SU-DHL-6 (cell line): ENCODE data around the gene TMED8.

Experiments used
- H2AFZ ChIP-seq: fragments of 200-600 bp; sonication (generic); 2 replicates; pipeline ENCODE4 v1.6.1; 2014; ENCODE audit warnings: low read depth, mild to moderate bottlenecking, moderate library complexity, mixed read lengths, antibody characterized with exemption, low read length; ENCODE audit not compliant: severe bottlenecking
- H3F3A ChIP-seq: fragments of 200-600 bp; shearing (Covaris generic); 2 replicates; pipeline ENCODE4 v1.6.0; 2016; ENCODE audit warnings: antibody characterized with exemption, mild to moderate bottlenecking; ENCODE audit not compliant: insufficient read depth
- H3K27ac ChIP-seq: fragments of 200-600 bp; sonication (generic); 2 replicates; pipeline ENCODE4 v1.5.1; 2016; ENCODE audit warnings: low read depth, mild to moderate bottlenecking, low read length, moderate library complexity, mixed read lengths
- H3K27me3 ChIP-seq: fragments of 200-600 bp; sonication (generic), shearing (Covaris generic); 2 replicates; pipeline ENCODE4 v1.6.0; 2014; ENCODE audit warnings: mild to moderate bottlenecking, low read length
- H3K36me3 ChIP-seq: fragments of 200-600 bp; sonication (generic); 2 replicates; pipeline ENCODE4 v1.6.1; 2014; ENCODE audit warnings: mild to moderate bottlenecking, low read length, mixed read lengths
- H3K4me2 ChIP-seq: fragments of 300-600, 200-600 bp; shearing (Covaris generic), sonication (generic); 2 replicates; pipeline ENCODE4 v1.6.0; 2014; ENCODE audit warnings: low read length, low read depth, mild to moderate bottlenecking; ENCODE audit not compliant: poor library complexity, severe bottlenecking
- H3K4me3 ChIP-seq: fragments of 200-600 bp; sonication (generic); 2 replicates; pipeline ENCODE4 v1.5.1; 2014; ENCODE audit warnings: antibody characterized with exemption, low read length, mild to moderate bottlenecking, mixed read lengths; ENCODE audit not compliant: insufficient read depth, poor library complexity, severe bottlenecking
- H3K79me2 ChIP-seq: fragments of 200-600 bp; sonication (generic); 2 replicates; pipeline ENCODE4 v1.6.1; 2014; ENCODE audit warnings: mild to moderate bottlenecking, low read length, moderate library complexity; ENCODE audit not compliant: insufficient read depth
- H3K9ac ChIP-seq: fragments of 200-600 bp; sonication (generic); 2 replicates; pipeline ENCODE4 v1.7.0; 2014; ENCODE audit warnings: mild to moderate bottlenecking, low read length
- H3K9me2 ChIP-seq: fragments of 200-600 bp; sonication (generic); replicated peaks from 2 replicates; pipeline ENCODE4 v1.6.1; 2014; ENCODE audit warnings: low read length; ENCODE audit not compliant: insufficient read depth
- H3K9me3 ChIP-seq: fragments of 200-600 bp; sonication (generic); 2 replicates; pipeline ENCODE4 v1.6.1; 2014; ENCODE audit warnings: low read length, mixed read lengths; ENCODE audit not compliant: insufficient read depth
- H4K20me1 ChIP-seq: fragments of 200-600 bp; sonication (generic); 2 replicates; pipeline ENCODE4 v1.6.1; 2014; ENCODE audit warnings: low read depth, mild to moderate bottlenecking, antibody characterized with exemption, low read length, moderate library complexity, mixed read lengths
- EZH2phosphoT487 ChIP-seq: fragments of 200-600 bp; sonication (generic), shearing (Covaris generic); conservative IDR thresholded peaks from 2 replicates; pipeline ENCODE4 v1.6.1; 2018; ENCODE audit warnings: mild to moderate bottlenecking, antibody characterized with exemption, low read length, moderate library complexity, mixed read lengths
- TF ChIP-seq, protein P1 (sequence below): fragments of 200-600 bp; sonication (generic); IDR thresholded peaks from one replicate; pipeline ENCODE4 v1.5.1; 2017; ENCODE audit warnings: antibody characterized with exemption, mild to moderate bottlenecking, low read length, moderate library complexity; ENCODE audit not compliant: insufficient read depth, poor library complexity, severe bottlenecking

The TMED8 gene

GRCh38 chr14:77356899-77357298 lies 20.0 kb downstream of the TMED8 start:
- no peaks in the 10 kb centered on the region for H3K9me2 ChIP-seq

DNA sequence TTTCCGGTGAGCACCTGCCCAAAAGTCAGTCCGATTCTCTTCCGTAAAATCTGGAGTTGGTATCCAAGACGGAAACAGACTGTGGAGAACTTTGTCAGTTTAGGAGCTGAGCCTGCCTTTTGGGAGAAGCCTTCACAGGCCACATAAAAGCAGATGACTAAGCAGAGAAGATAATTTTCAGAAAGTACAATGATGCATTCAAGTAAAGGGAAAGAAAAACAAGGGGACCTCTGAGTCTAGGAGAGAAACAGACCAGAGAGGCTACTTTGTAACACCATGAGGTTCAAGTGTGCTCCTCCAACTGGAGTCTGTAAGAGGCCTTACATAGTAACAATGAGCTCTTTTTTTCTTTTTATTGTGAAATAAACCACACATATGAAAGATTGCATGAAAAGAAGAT lies 21.1 kb downstream of the TMED8 start:
- Histone ChIP-seq H3F3A (peaks cover 14% of the 10 kb centered on the region; the same call in 1 of the 2 replicates), H3K9me2 (no peaks in the 10 kb centered on the region), H3K27me3 (no peaks in the 10 kb centered on the region), H3K9me3 (no peaks in the 10 kb centered on the region), H3K27ac (no peak overlapping the region), H3K79me2 (peaks cover 49% of the 10 kb centered on the region; the same call in 1 of the 2 replicates), H3K36me3 (peaks cover 2% of the 10 kb centered on the region; the same call in 1 of the 2 replicates), H3K9ac (no peak overlapping the region), H3K4me2 (no peak overlapping the region), H4K20me1 (no peaks in the 10 kb centered on the region), H3K4me3 (no peak overlapping the region), H2AFZ (no peak overlapping the region)
- TF ChIP-seq, protein P1, sequence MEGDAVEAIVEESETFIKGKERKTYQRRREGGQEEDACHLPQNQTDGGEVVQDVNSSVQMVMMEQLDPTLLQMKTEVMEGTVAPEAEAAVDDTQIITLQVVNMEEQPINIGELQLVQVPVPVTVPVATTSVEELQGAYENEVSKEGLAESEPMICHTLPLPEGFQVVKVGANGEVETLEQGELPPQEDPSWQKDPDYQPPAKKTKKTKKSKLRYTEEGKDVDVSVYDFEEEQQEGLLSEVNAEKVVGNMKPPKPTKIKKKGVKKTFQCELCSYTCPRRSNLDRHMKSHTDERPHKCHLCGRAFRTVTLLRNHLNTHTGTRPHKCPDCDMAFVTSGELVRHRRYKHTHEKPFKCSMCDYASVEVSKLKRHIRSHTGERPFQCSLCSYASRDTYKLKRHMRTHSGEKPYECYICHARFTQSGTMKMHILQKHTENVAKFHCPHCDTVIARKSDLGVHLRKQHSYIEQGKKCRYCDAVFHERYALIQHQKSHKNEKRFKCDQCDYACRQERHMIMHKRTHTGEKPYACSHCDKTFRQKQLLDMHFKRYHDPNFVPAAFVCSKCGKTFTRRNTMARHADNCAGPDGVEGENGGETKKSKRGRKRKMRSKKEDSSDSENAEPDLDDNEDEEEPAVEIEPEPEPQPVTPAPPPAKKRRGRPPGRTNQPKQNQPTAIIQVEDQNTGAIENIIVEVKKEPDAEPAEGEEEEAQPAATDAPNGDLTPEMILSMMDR: no peak
- no peak for TF ChIP-seq EZH2phosphoT487

More at GRCh38 chr14:77356899-77357298, 20.0 kb downstream of the TMED8 start:
- Histone ChIP-seq H3K36me3 (peaks cover 5% of the 10 kb centered on the region), H3K79me2 (peaks cover 57% of the 10 kb centered on the region; the same call in 1 of the 2 replicates), H3K9me3 (0 out of 2 replicates have a peak, but pooled peaks cover 4% of the 10 kb centered on the region), H3K4me3 (no peak overlapping the region), H3F3A (peaks cover 14% of the 10 kb centered on the region; the same call in 1 of the 2 replicates), H3K27me3 (no peaks in the 10 kb centered on the region), H2AFZ (no peak overlapping the region), H4K20me1 (no peaks in the 10 kb centered on the region), H3K4me2 (no peak overlapping the region), H3K27ac (no peak overlapping the region), H3K9ac (no peak overlapping the region)
- TF ChIP-seq, protein P1: no peak
- no peak for TF ChIP-seq EZH2phosphoT487

- TF ChIP-seq, protein P1: no peak
- TF ChIP-seq EZH2phosphoT487: no peak
- Histone ChIP-seq H2AFZ (no peak overlapping the region), H3F3A (0 out of 2 replicates have a peak, but pooled peaks cover 4% of the 10 kb centered on the region), H3K4me2 (no peak overlapping the region), H3K9me2 (no peaks in the 10 kb centered on the region), H3K27me3 (no peaks in the 10 kb centered on the region), H4K20me1 (no peaks in the 10 kb centered on the region), H3K9me3 (no peaks in the 10 kb centered on the region), H3K27ac (no peak overlapping the region), H3K9ac (no peak overlapping the region), H3K79me2 (peaks cover 32% of the 10 kb centered on the region; the same call in 1 of the 2 replicates), H3K4me3 (no peak overlapping the region), H3K36me3 (no peaks in the 10 kb centered on the region; the same call in 1 of the 2 replicates)
Measured at GRCh38 chr14:77353469-77354141, 23.3 kb downstream of the TMED8 start.
